T-helper 1 cell (primary cell): ENCODE measurements around the gene GDI1.
"Not testable (repeated sequence)": the region's sequence is repeated elsewhere in the genome, so short reads cannot be mapped to it uniquely, and the experiment has no call there.

Experiments used
- DNase-seq, 5 donors: peaks; one replicate each; pipeline ENCODE4 v3.0.0-alpha.2; 2012 to 2020
- total RNA-seq, 4 donors: gene quantifications; one replicate each; lab custom pipeline; 2026; lab: John Stamatoyannopoulos, UW

The GDI1 gene
- total RNA-seq = 97.2 to 121 (median 113) reads per million in 4 donors

DNA sequence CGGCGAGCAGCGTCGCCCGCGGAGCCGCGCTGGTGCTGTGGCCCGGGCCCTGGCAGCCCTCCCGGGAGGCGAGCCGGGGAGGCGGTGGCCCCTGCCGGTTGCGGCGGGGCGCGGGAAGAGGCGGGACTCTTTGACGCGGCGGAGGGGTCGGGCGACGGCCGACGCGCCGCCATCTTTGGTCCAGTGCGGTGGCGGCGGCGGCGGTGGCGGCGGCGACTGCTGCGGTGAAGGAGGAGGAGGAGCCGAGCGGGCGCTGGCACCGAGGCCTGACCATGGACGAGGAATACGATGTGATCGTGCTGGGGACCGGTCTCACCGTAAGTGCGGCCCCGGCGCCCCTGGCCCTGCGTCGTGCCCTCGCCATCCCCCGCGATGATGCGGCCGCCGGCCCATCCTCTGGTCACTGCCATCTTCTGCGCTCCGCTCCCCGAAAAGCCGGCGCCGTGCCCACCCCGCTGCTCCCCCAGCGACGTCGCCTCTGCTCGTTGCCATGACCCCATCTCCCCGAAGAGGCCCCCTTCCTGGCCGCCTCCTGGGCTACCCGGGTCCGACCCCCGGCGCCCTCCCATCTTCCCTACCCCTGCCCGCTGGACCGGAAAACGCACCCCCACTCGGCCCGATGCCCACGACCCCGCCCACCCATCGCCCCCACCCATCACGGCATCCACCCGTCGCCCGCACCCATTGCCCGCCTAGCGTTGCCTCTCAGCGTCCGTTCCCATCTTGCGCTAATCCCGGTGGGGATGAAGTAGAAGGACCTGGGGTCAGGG is at the start of gene GDI1:
TSS of gene GDI1 (plus strand) at position 172 of the 770 bp plus-strand sequence. CDS start at position 273, 101 bp downstream.
- peak; percentile 44 to 59 (median 53) for DNase-seq

DNA sequence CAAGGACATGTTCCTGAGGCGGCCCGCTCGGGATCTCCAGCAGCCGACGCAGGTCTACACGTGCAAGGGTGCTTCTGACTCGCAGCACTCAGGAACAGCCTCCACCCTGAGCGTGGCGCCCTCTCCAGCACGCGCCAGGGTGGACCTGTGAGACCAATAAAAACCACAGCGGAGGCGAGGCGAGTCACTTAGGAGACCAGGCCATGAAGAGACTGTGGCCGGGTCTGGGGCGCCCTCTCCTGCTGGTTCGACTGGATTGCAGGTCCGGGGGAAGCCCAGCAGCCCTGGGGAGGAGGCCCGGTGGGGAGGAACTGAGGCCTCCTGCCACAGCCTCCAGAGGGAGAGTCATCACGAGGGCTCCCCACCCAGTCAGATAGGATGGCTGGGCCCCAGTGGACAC is 48.9 kb upstream of the GDI1 start:
- DNase-seq = not testable (repeated sequence)

DNA sequence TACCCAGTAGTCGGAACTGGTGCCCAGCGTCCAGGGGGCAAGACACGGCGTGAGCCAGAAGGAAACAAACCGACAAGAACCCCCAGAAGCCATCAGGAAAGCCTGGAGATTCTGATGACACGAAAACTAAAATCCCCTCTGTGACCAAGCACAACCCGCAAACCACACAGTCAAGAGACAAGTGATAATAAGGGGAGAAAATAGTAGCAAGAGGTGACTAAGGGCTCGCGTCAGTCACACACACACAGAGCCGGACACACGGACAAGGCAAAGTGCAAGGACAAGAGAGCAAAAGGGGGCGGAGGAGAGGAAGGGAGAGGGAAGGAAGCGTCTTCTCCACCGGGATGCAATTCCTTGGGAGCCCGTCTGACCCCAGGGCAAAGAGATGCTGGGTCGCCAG is 48.3 kb upstream of the GDI1 start:
- not testable (repeated sequence) for DNase-seq

- not testable (repeated sequence) for DNase-seq
These were observed 46.9 kb upstream of the GDI1 start for GRCh38 chrX:154389812-154390747.

DNA sequence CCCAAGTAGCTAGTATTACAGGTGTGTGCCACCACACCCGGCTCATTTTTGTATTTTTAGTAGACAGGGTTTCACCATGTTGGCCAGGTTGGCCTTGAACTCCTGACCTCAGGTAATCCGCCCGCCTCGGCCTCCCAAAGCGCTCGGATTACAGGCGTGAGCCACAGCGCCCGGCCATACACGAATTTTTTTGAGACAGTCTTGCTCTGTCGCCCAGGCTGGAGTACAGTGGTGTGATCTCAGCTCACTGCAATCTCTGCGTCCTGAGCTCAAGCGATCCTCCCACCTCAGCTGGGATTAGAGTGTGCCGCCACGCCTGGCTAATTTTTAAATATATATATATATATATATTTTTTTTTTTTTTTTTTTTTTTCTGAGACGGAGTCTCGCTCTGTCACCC is 40.6 kb upstream of the GDI1 start:
- DNase-seq = not testable (repeated sequence)

DNA sequence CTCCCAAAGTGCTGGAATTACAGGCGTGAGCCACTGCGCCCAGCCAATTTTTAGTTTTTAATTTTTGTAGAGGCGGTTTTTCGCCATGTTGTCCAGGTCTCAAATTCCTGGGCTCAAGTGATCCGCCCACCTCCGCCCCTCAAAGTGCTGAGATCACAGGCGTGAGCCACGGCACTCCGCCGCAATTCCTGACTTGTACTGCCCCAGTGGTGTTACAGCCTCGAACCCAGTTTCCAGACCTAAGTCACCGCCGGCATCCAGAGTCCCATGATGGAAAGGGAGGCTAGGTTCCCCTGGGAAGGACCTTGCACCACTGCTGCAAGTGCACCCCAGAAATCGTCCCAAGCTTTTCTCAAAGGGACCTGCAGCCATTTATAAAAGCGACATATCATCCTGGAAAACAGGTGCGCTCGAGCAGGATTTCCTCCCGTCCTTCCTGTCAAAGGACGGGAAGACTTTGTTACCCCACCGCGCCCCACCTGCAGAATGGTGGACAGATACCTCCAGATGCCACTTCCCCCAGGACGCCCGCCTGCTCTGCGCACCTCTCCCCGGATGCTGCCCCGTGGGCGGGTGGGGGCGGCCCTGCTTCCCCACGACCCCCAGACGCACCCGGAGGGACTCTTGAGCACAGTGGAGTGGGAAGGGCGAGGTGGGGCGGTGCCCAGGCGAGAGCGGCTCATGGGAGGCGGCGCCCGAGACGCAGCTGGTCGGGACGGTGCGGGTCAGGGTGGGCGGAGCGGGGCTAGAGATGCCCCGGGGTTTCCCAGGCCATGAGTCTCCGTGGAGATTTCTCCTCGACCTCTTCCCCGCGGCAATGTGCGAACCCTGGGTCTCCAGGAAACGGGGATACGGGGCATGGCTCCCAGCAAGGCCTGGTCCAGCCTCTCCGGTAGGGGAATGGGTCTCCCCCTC is 39.7 kb upstream of the GDI1 start:
- DNase-seq = peak in 3 of 5 donors; percentile 26 to 68 (median 29)

- DNase-seq = peak; percentile 75 to 97 (median 82)
These were observed 38.9 kb upstream of the GDI1 start, which contains the start of gene RPL10 for GRCh38 chrX:154397888-154398667. Gene RPL10, plus strand, starts transcription at chrX:154398377. Its CDS starts 143 bp downstream, at chrX:154398520.

DNA sequence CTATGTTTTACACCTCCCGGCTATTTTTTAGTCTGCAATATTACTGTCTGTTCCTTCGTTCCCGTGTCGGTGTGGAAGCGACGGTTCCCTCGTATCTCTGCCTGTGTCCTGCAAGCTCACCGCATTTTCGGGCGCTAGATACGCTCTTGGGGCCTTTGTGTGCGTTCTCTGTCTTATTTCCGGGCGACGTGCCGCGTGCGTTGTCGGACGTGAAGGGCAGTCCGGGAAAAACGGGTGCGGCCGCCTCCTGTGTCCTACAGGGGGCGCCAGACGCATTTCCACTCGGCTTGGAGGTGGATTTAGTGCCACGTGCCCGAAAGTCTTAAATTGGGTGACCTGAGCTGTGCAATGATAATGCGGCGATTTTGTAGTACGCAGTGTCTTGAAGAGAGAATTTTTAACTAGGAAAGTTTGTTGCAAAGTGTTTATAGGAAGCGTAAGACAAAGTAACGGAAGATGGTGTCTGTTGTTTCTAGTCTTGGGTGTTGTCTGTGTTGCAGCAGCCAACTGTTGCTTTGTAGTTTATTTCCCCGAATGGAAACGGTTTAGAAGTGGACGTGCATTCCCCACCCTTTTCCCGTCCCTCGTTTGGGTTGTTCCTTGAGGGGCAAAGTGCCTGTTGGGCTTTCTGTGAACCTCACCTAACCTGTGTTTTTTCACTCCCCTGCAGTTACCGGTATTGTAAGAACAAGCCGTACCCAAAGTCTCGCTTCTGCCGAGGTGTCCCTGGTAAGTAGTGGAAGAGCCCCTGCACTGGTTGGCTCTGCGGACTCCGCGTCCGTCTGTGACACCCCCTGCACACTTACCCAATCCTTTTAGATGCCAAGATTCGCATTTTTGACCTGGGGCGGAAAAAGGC is 38.1 kb upstream of the GDI1 start:
- peak; percentile 60 to 88 (median 71) for DNase-seq

- DNase-seq = peak in 1 of 5 donors; percentile 14
These were observed 37.2 kb upstream of the GDI1 start for GRCh38 chrX:154399527-154400368.

DNA sequence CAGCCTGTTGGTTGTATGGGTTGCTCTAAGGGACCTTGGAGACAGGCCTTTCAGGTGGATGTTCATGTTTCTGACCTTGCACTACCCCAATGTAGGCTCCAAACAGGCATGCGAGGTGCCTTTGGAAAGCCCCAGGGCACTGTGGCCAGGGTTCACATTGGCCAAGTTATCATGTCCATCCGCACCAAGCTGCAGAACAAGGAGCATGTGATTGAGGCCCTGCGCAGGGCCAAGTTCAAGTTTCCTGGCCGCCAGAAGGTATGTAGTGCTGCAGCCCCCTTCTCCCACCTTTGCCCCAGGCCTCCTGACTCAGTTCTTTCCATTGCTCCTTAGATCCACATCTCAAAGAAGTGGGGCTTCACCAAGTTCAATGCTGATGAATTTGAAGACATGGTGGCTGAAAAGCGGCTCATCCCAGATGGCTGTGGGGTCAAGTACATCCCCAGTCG is 36.6 kb upstream of the GDI1 start:
- not testable (repeated sequence) for DNase-seq

- no peak for DNase-seq
These were observed 35.7 kb upstream of the GDI1 start for GRCh38 chrX:154401045-154401799.

- no peak for DNase-seq
These were observed 34.9 kb upstream of the GDI1 start for GRCh38 chrX:154401918-154402621.

GRCh38 chrX:154402622-154403127 is 34.3 kb upstream of the GDI1 start:
- DNase-seq = no peak

- DNase-seq = no peak
These were observed 33.8 kb upstream of the GDI1 start for GRCh38 chrX:154403192-154403591.

- no peak for DNase-seq
These were observed 33.1 kb upstream of the GDI1 start for GRCh38 chrX:154403858-154404257.

DNA sequence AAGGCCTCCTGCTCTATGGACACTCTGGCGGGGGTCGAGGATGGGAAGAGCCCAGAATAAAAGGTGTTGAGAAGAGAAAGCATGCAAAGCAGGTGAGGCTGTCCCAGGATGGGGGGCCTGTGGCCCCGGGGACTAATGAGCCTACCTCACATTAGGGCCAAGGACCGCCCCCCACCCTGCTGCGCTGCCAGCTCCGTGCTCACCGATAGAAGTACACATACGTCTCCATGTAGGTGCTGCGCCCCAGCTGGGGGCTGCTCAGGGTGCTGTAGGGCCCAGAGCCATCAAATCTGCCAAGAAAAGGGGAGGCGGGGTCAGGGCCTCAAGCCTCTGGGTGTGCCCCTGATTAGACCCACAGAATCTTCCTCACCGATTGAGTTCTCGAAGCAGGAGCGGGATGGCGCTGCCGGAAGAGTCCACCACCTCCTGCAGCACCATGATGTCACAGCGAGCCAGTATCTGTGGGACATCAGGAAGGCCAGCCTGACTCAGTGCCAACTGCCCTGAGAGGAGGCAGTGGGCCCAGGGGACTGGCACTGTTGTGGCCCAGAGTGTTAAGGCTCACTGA is 32.2 kb upstream of the GDI1 start:
- no peak for DNase-seq

DNA sequence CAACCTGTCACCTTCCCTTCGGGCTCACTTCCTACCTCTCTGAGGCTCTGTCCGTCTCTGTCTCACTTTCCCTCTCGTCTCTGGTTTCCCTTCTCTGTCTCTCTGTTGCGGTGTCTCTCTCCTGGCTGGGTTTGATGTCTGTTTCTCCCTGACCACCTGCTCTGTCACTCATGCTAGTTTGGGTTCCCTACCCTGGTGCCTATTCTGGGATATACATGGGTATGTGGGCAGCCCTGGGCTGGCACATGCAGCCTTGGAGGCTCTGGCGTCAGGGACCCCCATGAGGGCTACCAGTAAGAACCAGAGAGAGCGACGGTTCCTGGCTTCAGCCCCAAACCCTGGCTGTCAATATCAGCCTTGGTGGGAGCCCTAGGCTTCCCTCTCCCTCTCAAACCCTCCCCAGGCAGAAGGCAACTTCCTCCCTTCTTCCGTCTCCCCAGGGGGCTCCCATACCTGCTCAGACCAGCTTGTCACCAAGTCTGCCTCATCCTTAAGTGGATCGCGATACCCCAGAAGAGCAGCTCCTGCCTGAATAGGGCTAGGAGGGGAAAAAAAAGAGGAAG is 28.2 kb upstream of the GDI1 start:
- DNase-seq = no peak
